ENCODE measurements around the gene NSRP1.

DNA sequence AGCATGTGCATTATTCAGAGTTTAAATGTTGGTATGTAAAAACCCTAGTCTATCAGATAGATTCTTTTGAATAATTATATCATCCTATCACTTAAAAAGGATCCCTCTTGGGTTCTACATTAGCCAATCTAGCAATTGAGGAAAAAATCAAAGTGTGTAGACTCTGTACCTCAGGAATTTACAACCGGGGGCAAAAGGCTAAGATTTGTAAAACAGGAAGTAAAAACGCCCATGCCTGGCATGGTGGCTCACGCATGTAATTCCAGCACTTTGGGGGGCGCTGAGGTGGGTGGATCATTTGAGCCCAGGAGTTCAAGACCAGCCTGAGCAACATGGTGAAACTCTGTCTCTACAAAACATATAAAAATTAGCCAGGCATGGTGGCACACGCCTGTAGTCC is 60.2 kb downstream of the NSRP1 start:
- TF ChIP-seq, protein P1, sequence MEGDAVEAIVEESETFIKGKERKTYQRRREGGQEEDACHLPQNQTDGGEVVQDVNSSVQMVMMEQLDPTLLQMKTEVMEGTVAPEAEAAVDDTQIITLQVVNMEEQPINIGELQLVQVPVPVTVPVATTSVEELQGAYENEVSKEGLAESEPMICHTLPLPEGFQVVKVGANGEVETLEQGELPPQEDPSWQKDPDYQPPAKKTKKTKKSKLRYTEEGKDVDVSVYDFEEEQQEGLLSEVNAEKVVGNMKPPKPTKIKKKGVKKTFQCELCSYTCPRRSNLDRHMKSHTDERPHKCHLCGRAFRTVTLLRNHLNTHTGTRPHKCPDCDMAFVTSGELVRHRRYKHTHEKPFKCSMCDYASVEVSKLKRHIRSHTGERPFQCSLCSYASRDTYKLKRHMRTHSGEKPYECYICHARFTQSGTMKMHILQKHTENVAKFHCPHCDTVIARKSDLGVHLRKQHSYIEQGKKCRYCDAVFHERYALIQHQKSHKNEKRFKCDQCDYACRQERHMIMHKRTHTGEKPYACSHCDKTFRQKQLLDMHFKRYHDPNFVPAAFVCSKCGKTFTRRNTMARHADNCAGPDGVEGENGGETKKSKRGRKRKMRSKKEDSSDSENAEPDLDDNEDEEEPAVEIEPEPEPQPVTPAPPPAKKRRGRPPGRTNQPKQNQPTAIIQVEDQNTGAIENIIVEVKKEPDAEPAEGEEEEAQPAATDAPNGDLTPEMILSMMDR (IDR thresholded peaks at IDR 0.05): no peak
- TF ChIP-seq EP300 (IDR thresholded peaks at IDR 0.05) (no peak), POLR2A (IDR thresholded peaks at IDR 0.05) (no peak)
